ENCODE measurements around the gene PGRMC2. TPM values are rescaled to one million over a fixed set of nuclear protein-coding genes. Genes with fewer than 3 reads are reported as not detected.

Gene PGRMC2
- total RNA-seq, 4 donors from 2014 or later, result 57.3 to 74.3 (median 59.4) TPM

GRCh38 chr4:128320656-128321055 lies 33.0 kb upstream of the PGRMC2 start:
- H3K9me3 ChIP-seq, result no peaks in the 10 kb centered on the region
- H3K27ac ChIP-seq (replicated peaks in 1 of 4), result peak overlapping the region in 2 of 4 donors; percentile 29 to 58
- DNase-seq (ENCODE audit: extremely low spot score), result no peak
- H3K36me3 ChIP-seq, result peaks cover 0 to 8% (median 2%) of the 10 kb centered on the region in 4 donors
- H3K4me1 ChIP-seq, result peaks cover 3 to 27% (median 21%) of the 10 kb centered on the region in 4 donors
- TF ChIP-seq POLR2AphosphoS5 (IDR thresholded peaks at IDR 0.05) (no peak), CTCF (IDR thresholded peaks at IDR 0.05) (no peak), EP300 (IDR thresholded peaks at IDR 0.05) (no peak), POLR2A (IDR thresholded peaks at IDR 0.05; ENCODE audit: low read depth) (no peak)
- no peak overlapping the region for H3K4me3 ChIP-seq
- no peaks in the 10 kb centered on the region for H3K27me3 ChIP-seq
- intact Hi-C loops (cut with DNase I), result no loop called here
- 78% methylated on average over 1 of the region's 1 CpG for WGBS

- no peak for DNase-seq (ENCODE audit: extremely low spot score)
- Histone ChIP-seq H3K4me3 (no peak overlapping the region), H3K27ac (replicated peaks in 1 of 4) (no peak overlapping the region), H3K27me3 (no peaks in the 10 kb centered on the region), H3K4me1 (peaks cover 0 to 14% (median 10%) of the 10 kb centered on the region in 4 donors), H3K9me3 (no peaks in the 10 kb centered on the region), H3K36me3 (no peaks in the 10 kb centered on the region)
- TF ChIP-seq CTCF (IDR thresholded peaks at IDR 0.05) (no peak), POLR2AphosphoS5 (IDR thresholded peaks at IDR 0.05) (no peak), EP300 (IDR thresholded peaks at IDR 0.05) (no peak), POLR2A (IDR thresholded peaks at IDR 0.05; ENCODE audit: low read depth) (no peak)
- WGBS, result 73% methylated on average over 2 of the region's 2 CpGs
- intact Hi-C loops (cut with DNase I), result no loop called here
Observed at GRCh38 chr4:128315756-128316520, 28.3 kb upstream of the PGRMC2 start.

GRCh38 chr4:128311659-128312403 lies 24.2 kb upstream of the PGRMC2 start:
- 84% methylated on average over 2 of the region's 2 CpGs for WGBS
- Histone ChIP-seq H3K4me1 (peaks cover 6 to 10% (median 8%) of the 10 kb centered on the region in 4 donors), H3K27ac (replicated peaks in 1 of 4) (no peak overlapping the region), H3K9me3 (no peaks in the 10 kb centered on the region), H3K27me3 (no peaks in the 10 kb centered on the region), H3K4me3 (no peak overlapping the region), H3K36me3 (no peaks in the 10 kb centered on the region)
- no peak for TF ChIP-seq POLR2AphosphoS5 (IDR thresholded peaks at IDR 0.05)
- no peak for TF ChIP-seq POLR2A (IDR thresholded peaks at IDR 0.05; ENCODE audit: low read depth)
- no peak for TF ChIP-seq CTCF (IDR thresholded peaks at IDR 0.05)
- no peak for TF ChIP-seq EP300 (IDR thresholded peaks at IDR 0.05)
- no peak for DNase-seq (ENCODE audit: extremely low spot score)
- intact Hi-C loops (cut with DNase I), result no loop called here

- H3K9me3 ChIP-seq, result no peaks in the 10 kb centered on the region
- no peaks in the 10 kb centered on the region for H3K36me3 ChIP-seq
- 56% methylated on average over 6 of the region's 6 CpGs for WGBS
- DNase-seq (ENCODE audit: extremely low spot score), result no peak
- no peaks in the 10 kb centered on the region for H3K27me3 ChIP-seq
- intact Hi-C loops (cut with DNase I), result no loop called here
- peaks cover 0 to 10% (median 0%) of the 10 kb centered on the region in 4 donors for H3K4me1 ChIP-seq
- no peak overlapping the region for H3K27ac ChIP-seq (replicated peaks in 1 of 4)
- no peak overlapping the region for H3K4me3 ChIP-seq
- no peak for TF ChIP-seq CTCF (IDR thresholded peaks at IDR 0.05)
- TF ChIP-seq POLR2AphosphoS5 (IDR thresholded peaks at IDR 0.05), result no peak
- TF ChIP-seq EP300 (IDR thresholded peaks at IDR 0.05), result no peak
- TF ChIP-seq POLR2A (IDR thresholded peaks at IDR 0.05; ENCODE audit: low read depth), result no peak
Observed at GRCh38 chr4:128310266-128310697, 22.7 kb upstream of the PGRMC2 start.
